K562 (cell line): ENCODE measurements around the gene VKORC1. TPM values are rescaled to one million over a fixed set of nuclear protein-coding genes. Genes with fewer than 3 reads are reported as not detected.

ENCODE experiments used
- AFF4 ChIP-seq: sonication (generic); formaldehyde crosslinking; IDR thresholded peaks from 2 replicates; pipeline ENCODE4 v1.8.0; 2023; ENCODE audit warnings: mild to moderate bottlenecking, missing genetic modification reagents
- CREB3L1 ChIP-seq: fragments of 450-650 bp; IDR thresholded peaks from 2 replicates; pipeline ENCODE4 v1.6.1; 2014; ENCODE audit warnings: low read depth, mild to moderate bottlenecking, moderate library complexity, borderline replicate concordance
- FOXJ3 ChIP-seq: sonication (generic); formaldehyde crosslinking; IDR thresholded peaks from 2 replicates; pipeline ENCODE4 v1.4.0; 2020; ENCODE audit warnings: mild to moderate bottlenecking, missing genetic modification reagents
- HMG20B ChIP-seq: fragments of 250-450 bp; sonication (Bioruptor Pico); IDR thresholded peaks from 2 replicates; pipeline ENCODE4 v1.5.0; 2021; ENCODE audit warnings: mild to moderate bottlenecking
- ILK ChIP-seq: fragments of 450-650 bp; IDR thresholded peaks from 2 replicates; pipeline ENCODE4 v1.6.1; 2016; ENCODE audit warnings: missing genetic modification characterization, low read depth, mild to moderate bottlenecking, missing compliant biosample characterization, moderate library complexity, borderline replicate concordance
- NRF1 ChIP-seq, 2 experiments: fragments of 450-650 bp; IDR thresholded peaks in 1 of 2; conservative IDR thresholded peaks in 1 of 2; 2 replicates each; pipeline ENCODE4 v1.6.1; 2014; ENCODE audit warnings: mild to moderate bottlenecking in 2 of 2
- PTBP1 ChIP-seq: fragments of 200-400 bp; formaldehyde crosslinking; IDR thresholded peaks from 2 replicates; pipeline ENCODE4 v1.6.1; 2017; ENCODE audit warnings: low read depth, low read length
- RFX1 ChIP-seq: fragments of 450-650 bp; IDR thresholded peaks from 2 replicates; pipeline ENCODE4 v1.6.1; 2016; ENCODE audit warnings: mild to moderate bottlenecking, moderate library complexity
- SP2 ChIP-seq: IDR thresholded peaks from 2 replicates; pipeline ENCODE4 v1.6.1; 2011; ENCODE audit warnings: mild to moderate bottlenecking, low read depth, low read length, moderate library complexity; ENCODE audit not compliant: poor library complexity, severe bottlenecking; ENCODE audit errors: extremely low read depth
- ZNF384 ChIP-seq: IDR thresholded peaks from 2 replicates; pipeline ENCODE4 v1.6.1; 2012; ENCODE audit warnings: low read depth, low read length, improper control_type of control experiment
- ZNF830 ChIP-seq: fragments of 250-450 bp; sonication (Bioruptor Pico); IDR thresholded peaks from 2 replicates; pipeline ENCODE4 v1.5.0; 2021; ENCODE audit warnings: mild to moderate bottlenecking
- polyA plus RNA-seq, 8 experiments: library from polyadenylated mRNA; depleted of rRNA in 4 of 8; stranded (reverse) in 5 of 8; unstranded in 3 of 8; fragments of >200 nt; fragmentation: Nextera tagmentation in 2 of 8; fragmentation: Illumina TruSeq in 1 of 8; extraction: Ambion mirVana in 2 of 8; extraction: Trizol in 1 of 8; gene quantifications; 2 replicates each; pipeline versions ENCODE4 v1.2.1 to v1.2.3, GENCODE V29; 2011 to 2014; ENCODE audit warnings: inconsistent platforms in 1 of 8, missing spikeins in 1 of 8
- total RNA-seq, 7 experiments: library from RNA; depleted of rRNA in 6 of 7; stranded (reverse); fragments of >200 nt in 6 of 7; fragmentation: Illumina TruSeq in 2 of 7; extraction: Trizol in 2 of 7; gene quantifications; 2 replicates each; pipeline versions ENCODE4 v1.2.1 to v1.2.3, GENCODE V29; 2011 to 2021; ENCODE audit warnings: low replicate concordance in 1 of 7
- TF ChIP-seq, protein P1 (sequence below): fragments of 450-650 bp; formaldehyde crosslinking; IDR thresholded peaks from 2 replicates; pipeline ENCODE4 v1.4.0; 2022; ENCODE audit warnings: mild to moderate bottlenecking, moderate library complexity
- TF ChIP-seq, protein P2 (sequence below): fragments of 250-450 bp; sonication (Bioruptor Pico); IDR thresholded peaks from 2 replicates; pipeline ENCODE4 v1.8.0; 2022; ENCODE audit warnings: inconsistent platforms, mild to moderate bottlenecking, moderate library complexity, borderline replicate concordance
- TF ChIP-seq, protein P3 (sequence below): sonication (generic); formaldehyde crosslinking; IDR thresholded peaks from 2 replicates; pipeline ENCODE4 v1.8.1; 2023; ENCODE audit warnings: mild to moderate bottlenecking, missing genetic modification reagents
- TF ChIP-seq, protein P4 (sequence below): fragments of 450-650 bp; IDR thresholded peaks from 2 replicates; pipeline ENCODE4 v1.6.1; 2017; ENCODE audit warnings: mild to moderate bottlenecking, moderate library complexity

VKORC1 gene
- total and polyA plus RNA-seq, 9 of the 15 experiments (the other 6 are each of a cell fraction or from before 2014, with no cell fraction given) = 30.0 to 119 (median 62.1) TPM

DNA sequence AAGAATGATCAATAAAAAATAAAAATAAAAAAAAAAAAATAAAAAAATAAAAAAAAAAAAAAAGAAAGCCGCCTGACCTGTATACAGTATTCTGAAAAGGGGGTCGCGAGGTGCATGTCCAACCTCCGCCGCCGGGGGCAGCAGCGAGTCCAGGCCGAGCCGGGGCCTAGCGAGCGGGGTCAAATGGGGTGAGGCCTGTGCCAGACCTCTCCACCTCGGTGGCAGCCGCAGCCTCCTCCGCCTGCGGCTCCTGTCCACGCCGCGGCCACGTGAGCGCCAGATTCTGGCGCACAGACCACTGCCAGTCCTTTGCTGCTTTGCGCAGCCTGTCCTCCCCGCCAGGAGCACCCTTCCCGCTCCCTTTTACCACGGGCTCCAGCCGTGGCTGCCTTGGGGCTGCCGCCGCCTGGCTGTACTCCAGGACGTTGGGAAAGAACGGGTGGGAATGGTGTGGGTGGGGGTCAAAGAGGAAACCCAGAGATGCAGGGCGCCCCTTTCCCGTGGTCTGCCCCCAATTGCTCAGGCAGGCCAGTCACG lies 11.1 kb upstream of the VKORC1 start (continued):
- TF ChIP-seq, protein P1, sequence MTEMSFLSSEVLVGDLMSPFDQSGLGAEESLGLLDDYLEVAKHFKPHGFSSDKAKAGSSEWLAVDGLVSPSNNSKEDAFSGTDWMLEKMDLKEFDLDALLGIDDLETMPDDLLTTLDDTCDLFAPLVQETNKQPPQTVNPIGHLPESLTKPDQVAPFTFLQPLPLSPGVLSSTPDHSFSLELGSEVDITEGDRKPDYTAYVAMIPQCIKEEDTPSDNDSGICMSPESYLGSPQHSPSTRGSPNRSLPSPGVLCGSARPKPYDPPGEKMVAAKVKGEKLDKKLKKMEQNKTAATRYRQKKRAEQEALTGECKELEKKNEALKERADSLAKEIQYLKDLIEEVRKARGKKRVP (CRISPR knock-in tag) = 0 out of 2 replicates have a peak, but pooled peaks have one; percentile 30
- TF ChIP-seq HMG20B (no peak), CREB3L1 (peak; percentile 49; the same call in 1 of the 2 replicates), RFX1 (no peak), SP2 (no peak), ZNF384 (peak; percentile 75), ILK (tag) (no peak), ZNF830 (CRISPR knock-in tag) (no peak), FOXJ3 (CRISPR knock-in tag) (no peak), AFF4 (CRISPR knock-in tag) (0 out of 2 replicates have a peak, but pooled peaks have one; percentile 40), NRF1 (conservative IDR thresholded peaks at IDR 0.05 in 1 of 2, IDR thresholded peaks at IDR 0.05 in 1 of 2) (peak; percentile 73 to 79), PTBP1 (0 out of 2 replicates have a peak, but pooled peaks have one; percentile 19)
- TF ChIP-seq, protein P2, sequence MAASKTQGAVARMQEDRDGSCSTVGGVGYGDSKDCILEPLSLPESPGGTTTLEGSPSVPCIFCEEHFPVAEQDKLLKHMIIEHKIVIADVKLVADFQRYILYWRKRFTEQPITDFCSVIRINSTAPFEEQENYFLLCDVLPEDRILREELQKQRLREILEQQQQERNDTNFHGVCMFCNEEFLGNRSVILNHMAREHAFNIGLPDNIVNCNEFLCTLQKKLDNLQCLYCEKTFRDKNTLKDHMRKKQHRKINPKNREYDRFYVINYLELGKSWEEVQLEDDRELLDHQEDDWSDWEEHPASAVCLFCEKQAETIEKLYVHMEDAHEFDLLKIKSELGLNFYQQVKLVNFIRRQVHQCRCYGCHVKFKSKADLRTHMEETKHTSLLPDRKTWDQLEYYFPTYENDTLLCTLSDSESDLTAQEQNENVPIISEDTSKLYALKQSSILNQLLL (CRISPR knock-in tag) = no peak
- TF ChIP-seq, protein P3, sequence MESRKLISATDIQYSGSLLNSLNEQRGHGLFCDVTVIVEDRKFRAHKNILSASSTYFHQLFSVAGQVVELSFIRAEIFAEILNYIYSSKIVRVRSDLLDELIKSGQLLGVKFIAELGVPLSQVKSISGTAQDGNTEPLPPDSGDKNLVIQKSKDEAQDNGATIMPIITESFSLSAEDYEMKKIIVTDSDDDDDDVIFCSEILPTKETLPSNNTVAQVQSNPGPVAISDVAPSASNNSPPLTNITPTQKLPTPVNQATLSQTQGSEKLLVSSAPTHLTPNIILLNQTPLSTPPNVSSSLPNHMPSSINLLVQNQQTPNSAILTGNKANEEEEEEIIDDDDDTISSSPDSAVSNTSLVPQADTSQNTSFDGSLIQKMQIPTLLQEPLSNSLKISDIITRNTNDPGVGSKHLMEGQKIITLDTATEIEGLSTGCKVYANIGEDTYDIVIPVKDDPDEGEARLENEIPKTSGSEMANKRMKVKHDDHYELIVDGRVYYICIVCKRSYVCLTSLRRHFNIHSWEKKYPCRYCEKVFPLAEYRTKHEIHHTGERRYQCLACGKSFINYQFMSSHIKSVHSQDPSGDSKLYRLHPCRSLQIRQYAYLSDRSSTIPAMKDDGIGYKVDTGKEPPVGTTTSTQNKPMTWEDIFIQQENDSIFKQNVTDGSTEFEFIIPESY = peak; percentile 93
- TF ChIP-seq, protein P4, sequence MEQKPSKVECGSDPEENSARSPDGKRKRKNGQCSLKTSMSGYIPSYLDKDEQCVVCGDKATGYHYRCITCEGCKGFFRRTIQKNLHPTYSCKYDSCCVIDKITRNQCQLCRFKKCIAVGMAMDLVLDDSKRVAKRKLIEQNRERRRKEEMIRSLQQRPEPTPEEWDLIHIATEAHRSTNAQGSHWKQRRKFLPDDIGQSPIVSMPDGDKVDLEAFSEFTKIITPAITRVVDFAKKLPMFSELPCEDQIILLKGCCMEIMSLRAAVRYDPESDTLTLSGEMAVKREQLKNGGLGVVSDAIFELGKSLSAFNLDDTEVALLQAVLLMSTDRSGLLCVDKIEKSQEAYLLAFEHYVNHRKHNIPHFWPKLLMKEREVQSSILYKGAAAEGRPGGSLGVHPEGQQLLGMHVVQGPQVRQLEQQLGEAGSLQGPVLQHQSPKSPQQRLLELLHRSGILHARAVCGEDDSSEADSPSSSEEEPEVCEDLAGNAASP = peak; percentile 99
